Left ventricle myocardium inferior (tissue), 1 donor: Measurements from ENCODE around the gene MAEA. TPM values are rescaled to one million over a fixed set of nuclear protein-coding genes. Genes with fewer than 3 reads are reported as not detected.

ENCODE experiments used
- DNase-seq: peaks from one replicate; pipeline ENCODE4 v3.0.0-alpha.2; 2020
- H3K27ac ChIP-seq: fragments of 200-600 bp; replicated peaks from 2 replicates; pipeline ENCODE4 v1.8.0; 2021
- H3K27me3 ChIP-seq: fragments of 200-600 bp; 2 replicates; pipeline ENCODE4 v1.8.0; 2021; ENCODE audit warnings: low read depth
- H3K36me3 ChIP-seq: fragments of 200-600 bp; 2 replicates; pipeline ENCODE4 v1.8.0; 2021
- H3K4me1 ChIP-seq: fragments of 200-600 bp; 2 replicates; pipeline ENCODE4 v1.8.0; 2021
- H3K4me3 ChIP-seq: fragments of 200-600 bp; 2 replicates; pipeline ENCODE4 v1.8.0; 2021; ENCODE audit warnings: mild to moderate bottlenecking, moderate library complexity
- H3K9me3 ChIP-seq: fragments of 200-600 bp; replicated peaks from 2 replicates; pipeline ENCODE4 v1.8.0; 2021
- intact Hi-C: fragments of 100-400 bp; cut with micrococcal nuclease; formaldehyde crosslinking; loops from one replicate; pipeline ENCODE4 v1.11.0; 2022
- total RNA-seq: library from RNA; stranded (reverse); fragmentation: NEBNext Ultra II Directional; extraction: Animal tissue kit (Norgen Biotek cat#: 25700); gene quantifications from one replicate; pipeline ENCODE4 v1.2.1, GENCODE V29; 2021
- TF ChIP-seq, protein P1 (sequence below): fragments of 200-600 bp; IDR thresholded peaks from 2 replicates; pipeline ENCODE4 v1.8.0; 2021; ENCODE audit warnings: antibody characterized with exemption, mild to moderate bottlenecking, borderline replicate concordance
- donor health status: DM: no; HTN: yes; CAD: no; lungs with severe emphysema.

Gene MAEA
- total RNA-seq, 1 donor from 2014 or later: 49.5 TPM

DNA sequence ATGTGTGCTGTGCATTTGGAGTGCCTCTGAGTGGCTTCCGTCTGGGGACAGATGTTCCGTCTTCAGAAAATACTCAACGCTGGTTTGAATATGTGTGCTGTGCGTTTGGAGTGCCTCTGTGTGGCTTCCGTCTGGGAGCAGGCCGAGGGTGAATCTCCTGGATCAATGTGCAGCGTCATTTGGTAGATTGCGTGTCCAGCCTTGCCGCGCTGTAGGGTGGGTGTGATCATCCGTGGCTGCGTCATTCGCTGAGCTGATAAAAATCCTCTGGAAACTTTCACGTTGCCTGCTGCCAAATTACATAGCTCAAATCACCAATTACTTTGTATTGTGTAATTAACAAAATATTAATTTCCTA is 69.4 kb downstream of the MAEA start:
- H3K27me3 ChIP-seq: no peaks in the 10 kb centered on the region
- H3K27ac ChIP-seq: no peak overlapping the region
- no peak overlapping the region for H3K4me3 ChIP-seq
- no peaks in the 10 kb centered on the region for H3K9me3 ChIP-seq
- TF ChIP-seq, protein P1, sequence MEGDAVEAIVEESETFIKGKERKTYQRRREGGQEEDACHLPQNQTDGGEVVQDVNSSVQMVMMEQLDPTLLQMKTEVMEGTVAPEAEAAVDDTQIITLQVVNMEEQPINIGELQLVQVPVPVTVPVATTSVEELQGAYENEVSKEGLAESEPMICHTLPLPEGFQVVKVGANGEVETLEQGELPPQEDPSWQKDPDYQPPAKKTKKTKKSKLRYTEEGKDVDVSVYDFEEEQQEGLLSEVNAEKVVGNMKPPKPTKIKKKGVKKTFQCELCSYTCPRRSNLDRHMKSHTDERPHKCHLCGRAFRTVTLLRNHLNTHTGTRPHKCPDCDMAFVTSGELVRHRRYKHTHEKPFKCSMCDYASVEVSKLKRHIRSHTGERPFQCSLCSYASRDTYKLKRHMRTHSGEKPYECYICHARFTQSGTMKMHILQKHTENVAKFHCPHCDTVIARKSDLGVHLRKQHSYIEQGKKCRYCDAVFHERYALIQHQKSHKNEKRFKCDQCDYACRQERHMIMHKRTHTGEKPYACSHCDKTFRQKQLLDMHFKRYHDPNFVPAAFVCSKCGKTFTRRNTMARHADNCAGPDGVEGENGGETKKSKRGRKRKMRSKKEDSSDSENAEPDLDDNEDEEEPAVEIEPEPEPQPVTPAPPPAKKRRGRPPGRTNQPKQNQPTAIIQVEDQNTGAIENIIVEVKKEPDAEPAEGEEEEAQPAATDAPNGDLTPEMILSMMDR: no peak
- peaks cover 20% of the 10 kb centered on the region for H3K36me3 ChIP-seq
- no peak for DNase-seq
- intact Hi-C loops: loop anchor here (10.0 kb wide), 2 partner anchors 276 to 366 kb away; partner anchors contain the start of genes TACC3 and TMEM129
- H3K4me1 ChIP-seq: peaks cover 3% of the 10 kb centered on the region

DNA sequence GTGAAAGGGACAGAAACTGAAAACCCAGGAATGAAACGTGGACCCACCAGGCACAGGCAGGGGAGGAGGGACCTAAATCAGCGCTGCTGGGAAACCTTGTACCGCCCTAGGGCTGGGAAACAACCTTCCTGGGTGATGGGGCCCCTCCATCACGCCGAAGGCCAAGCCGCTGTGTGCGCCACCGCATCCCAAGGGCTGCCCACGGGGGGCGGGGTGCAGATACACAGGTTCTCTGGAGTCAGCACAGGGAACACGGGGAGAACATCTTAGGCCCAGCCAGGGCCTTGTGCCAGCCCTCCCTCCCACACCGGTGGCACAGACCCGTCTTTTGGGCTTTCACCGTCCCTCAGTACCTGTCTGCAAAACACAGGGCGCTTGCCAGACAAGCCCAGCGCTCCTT is 70.3 kb downstream of the MAEA start:
- Histone ChIP-seq H3K9me3 (no peaks in the 10 kb centered on the region), H3K36me3 (peaks cover 17% of the 10 kb centered on the region), H3K27me3 (no peaks in the 10 kb centered on the region), H3K4me1 (peaks cover 3% of the 10 kb centered on the region), H3K27ac (no peak overlapping the region), H3K4me3 (no peak overlapping the region)
- no peak for DNase-seq
- TF ChIP-seq, protein P1: no peak
- intact Hi-C loops: loop anchor here (10.0 kb wide), 2 partner anchors 275 to 365 kb away; partner anchors contain the start of genes TACC3 and TMEM129

DNA sequence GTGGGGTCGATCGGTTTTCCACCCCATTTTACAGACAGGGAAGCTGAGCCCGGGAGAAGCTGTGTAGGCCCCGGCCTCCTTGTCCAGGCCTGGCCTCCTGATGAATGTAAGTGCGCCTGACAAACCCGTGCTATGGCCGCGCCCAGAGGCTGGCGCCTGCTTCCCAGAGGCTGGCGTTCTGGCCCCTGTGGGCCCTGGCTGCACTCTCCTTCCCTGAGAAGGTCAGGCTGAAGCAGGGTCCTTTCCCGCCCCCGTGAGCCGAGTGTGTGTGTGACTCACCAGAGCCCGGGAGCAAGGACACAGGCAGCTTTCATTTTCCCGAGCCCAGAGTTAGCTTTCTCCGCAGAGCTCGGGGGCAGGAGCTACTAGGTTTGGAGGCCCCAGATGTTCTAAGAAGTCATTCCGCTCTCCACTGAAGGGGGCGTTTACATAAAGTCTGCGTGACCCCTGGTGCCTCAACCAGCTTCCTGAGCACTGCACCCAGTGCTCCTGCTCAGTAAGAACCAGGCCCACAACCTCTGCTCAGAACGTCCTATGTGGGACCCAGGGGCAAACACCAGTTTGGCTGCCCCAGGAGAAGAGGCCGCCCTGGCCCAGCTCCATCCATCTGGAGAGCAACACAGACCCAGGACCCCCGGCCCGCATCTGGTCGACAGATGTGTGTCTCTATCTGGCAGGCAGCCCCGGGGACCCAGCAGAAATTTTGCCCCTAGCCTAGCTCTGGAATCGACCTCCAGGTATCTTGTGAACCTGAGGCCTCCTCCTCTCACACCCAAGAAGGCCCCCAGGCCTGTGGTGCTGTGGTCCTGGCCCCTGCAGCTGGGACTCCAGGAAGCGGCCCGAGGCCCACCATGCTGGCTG is 71.0 kb downstream of the MAEA start:
- Histone ChIP-seq H3K4me3 (no peak overlapping the region), H3K27ac (no peak overlapping the region), H3K27me3 (no peaks in the 10 kb centered on the region), H3K36me3 (peaks cover 10% of the 10 kb centered on the region), H3K9me3 (no peaks in the 10 kb centered on the region), H3K4me1 (peaks cover 3% of the 10 kb centered on the region)
- intact Hi-C loops: no loop called here
- DNase-seq: no peak
- TF ChIP-seq, protein P1: no peak

DNA sequence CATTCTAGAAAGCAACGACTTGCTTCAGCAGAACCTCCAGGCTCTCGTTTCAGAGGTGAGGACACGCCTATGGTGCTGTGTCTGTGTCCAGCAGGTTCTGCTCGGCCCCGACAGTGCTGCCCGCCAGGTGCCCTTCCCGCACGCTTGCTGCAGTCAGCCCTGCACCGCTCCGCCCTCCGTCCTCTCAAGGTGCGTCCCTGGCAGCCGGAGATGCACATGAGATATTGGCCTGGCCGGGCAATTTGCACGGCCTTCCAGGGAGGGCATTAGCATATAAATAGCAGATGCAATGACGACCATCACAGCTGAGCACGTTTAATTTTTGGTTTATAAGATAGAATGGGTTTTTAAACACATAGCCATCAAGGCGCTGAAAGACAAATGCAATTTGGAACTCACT is 71.7 kb downstream of the MAEA start:
- H3K4me3 ChIP-seq: no peak overlapping the region
- no peaks in the 10 kb centered on the region for H3K27me3 ChIP-seq
- TF ChIP-seq, protein P1: no peak
- intact Hi-C loops: no loop called here
- peaks cover 10% of the 10 kb centered on the region for H3K36me3 ChIP-seq
- H3K27ac ChIP-seq: no peak overlapping the region
- no peaks in the 10 kb centered on the region for H3K9me3 ChIP-seq
- peaks cover 1% of the 10 kb centered on the region for H3K4me1 ChIP-seq
- no peak for DNase-seq

DNA sequence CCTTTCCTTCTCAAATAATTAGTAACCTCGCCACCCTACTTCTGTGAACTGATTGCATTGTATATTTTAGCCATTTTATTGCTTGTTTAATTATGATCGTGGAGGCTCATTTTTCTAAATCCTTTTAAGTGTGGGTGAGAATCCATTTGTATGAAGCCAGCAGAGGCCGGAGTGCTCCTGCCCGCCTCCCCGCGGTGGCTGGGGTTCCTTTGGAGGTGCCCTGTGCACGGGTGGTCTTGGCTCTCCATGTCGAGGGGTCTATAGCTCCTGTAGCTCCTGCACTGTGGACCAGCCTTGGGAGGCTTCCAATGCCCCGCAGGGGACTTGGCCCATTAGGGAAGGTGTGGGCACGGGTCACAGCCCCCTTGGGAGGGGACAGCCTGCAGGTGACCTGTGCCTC is 72.4 kb downstream of the MAEA start:
- DNase-seq: no peak
- Histone ChIP-seq H3K27me3 (no peaks in the 10 kb centered on the region), H3K9me3 (no peaks in the 10 kb centered on the region), H3K4me1 (no peaks in the 10 kb centered on the region), H3K36me3 (peaks cover 16% of the 10 kb centered on the region), H3K4me3 (no peak overlapping the region), H3K27ac (no peak overlapping the region)
- TF ChIP-seq, protein P1: no peak
- intact Hi-C loops: no loop called here
